IMR-90 (cell line): ENCODE results near the gene C1QTNF8. TPM values are rescaled to one million over a fixed set of nuclear protein-coding genes. Genes with fewer than 3 reads are reported as not detected.

ENCODE experiments used
- ATAC-seq: fragments of 200-7000 bp; cut with Tn5 transposase; 2 replicates; pipeline ENCODE4 v1.9.1; 2020; ENCODE audit warnings: low read depth, mild to moderate bottlenecking, moderate library complexity
- BruUV-seq: library from RNA; stranded (reverse); fragments of 400-500 nt; replicated peaks from 2 replicates; lab custom pipeline; 2021; lab: Mats Ljungman, UMichigan
- CTCF ChIA-PET: fragments of 300-600 bp; formaldehyde crosslinking; extraction: SDS; loops from one replicate; lab custom pipeline; 2021; ENCODE audit warnings: antibody characterized with exemption; lab: Yijun Ruan, JAX
- POLR2A ChIA-PET: fragments of 300-600 bp; sonication (Branson Sonifier 250); formaldehyde crosslinking; loops from one replicate; lab custom pipeline; 2022; ENCODE audit warnings: antibody characterized with exemption; ENCODE audit not compliant: unreplicated experiment; lab: Charles Lee
- DNase-seq: peaks from one replicate; pipeline ENCODE4 v3.0.0; 2013
- H2AFZ ChIP-seq: replicated peaks from 2 replicates; pipeline ENCODE3; 2013; ENCODE audit warnings: low read length, mild to moderate bottlenecking; ENCODE audit not compliant: poor library complexity
- H2AK5ac ChIP-seq: 2 replicates; pipeline ENCODE4 v1.6.1; 2013; ENCODE audit warnings: low read depth, low read length, inconsistent platforms
- H2AK9ac ChIP-seq: replicated peaks from 2 replicates; pipeline ENCODE3; 2013; ENCODE audit warnings: mild to moderate bottlenecking, low read depth, low read length, moderate library complexity; ENCODE audit not compliant: poor library complexity
- H2BK120ac ChIP-seq: 2 replicates; pipeline ENCODE4 v1.6.1; 2013; ENCODE audit warnings: low read depth, low read length, inconsistent platforms
- H2BK15ac ChIP-seq: 3 replicates; pipeline ENCODE4 v1.6.1; 2013; ENCODE audit warnings: low read depth, low read length, inconsistent platforms
- H2BK20ac ChIP-seq: 2 replicates; pipeline ENCODE4 v1.6.1; 2013; ENCODE audit warnings: low read depth, mild to moderate bottlenecking, inconsistent platforms, low read length, moderate library complexity
- H2BK5ac ChIP-seq: 2 replicates; pipeline ENCODE4 v1.6.1; 2013; ENCODE audit warnings: mild to moderate bottlenecking, low read depth, low read length, inconsistent platforms; ENCODE audit not compliant: poor library complexity, severe bottlenecking
- H3K14ac ChIP-seq: replicated peaks from 2 replicates; pipeline ENCODE4 v1.6.1; 2013; ENCODE audit warnings: low read depth, low read length, inconsistent platforms
- H3K18ac ChIP-seq: 2 replicates; pipeline ENCODE4 v1.6.1; 2013; ENCODE audit warnings: low read depth, low read length, control low read depth
- H3K23ac ChIP-seq: 2 replicates; pipeline ENCODE4 v1.6.1; 2013; ENCODE audit warnings: low read depth, low read length, inconsistent platforms
- H3K27ac ChIP-seq: 2 replicates; pipeline ENCODE4 v1.5.1; 2013; ENCODE audit warnings: mild to moderate bottlenecking, control low read depth, low read length; ENCODE audit not compliant: insufficient read depth
- H3K27me3 ChIP-seq: 2 replicates; pipeline ENCODE4 v1.6.1; 2013; ENCODE audit warnings: low read length; ENCODE audit not compliant: control insufficient read depth, insufficient read depth
- H3K36me3 ChIP-seq: 2 replicates; pipeline ENCODE4 v1.6.1; 2013; ENCODE audit warnings: low read length, mixed read lengths; ENCODE audit not compliant: control insufficient read depth, insufficient read depth
- H3K4ac ChIP-seq: 2 replicates; pipeline ENCODE4 v1.6.1; 2013; ENCODE audit warnings: low read depth, low read length, inconsistent platforms
- H3K4me1 ChIP-seq: 2 replicates; pipeline ENCODE4 v1.6.1; 2013; ENCODE audit warnings: low read length, mixed read lengths; ENCODE audit not compliant: control insufficient read depth, insufficient read depth
- H3K4me2 ChIP-seq: 2 replicates; pipeline ENCODE4 v1.6.1; 2013; ENCODE audit warnings: low read depth, mild to moderate bottlenecking, control low read depth, low read length, moderate library complexity
- H3K4me3 ChIP-seq: 2 replicates; pipeline ENCODE4 v1.5.1; 2013; ENCODE audit warnings: low read depth, mild to moderate bottlenecking, control low read depth, low read length, moderate library complexity; ENCODE audit not compliant: insufficient read depth
- H3K56ac ChIP-seq: 2 replicates; pipeline ENCODE4 v1.6.1; 2013; ENCODE audit warnings: low read length, inconsistent platforms; ENCODE audit not compliant: insufficient read depth; ENCODE audit errors: extremely low read depth
- H3K79me1 ChIP-seq, 2 experiments: 2 replicates each; pipeline ENCODE4 v1.6.1; 2013; ENCODE audit warnings: low read length in 2 of 2, inconsistent platforms in 1 of 2, low read depth in 1 of 2
- H3K9ac ChIP-seq: 2 replicates; pipeline ENCODE4 v1.6.1; 2013; ENCODE audit warnings: low read depth, low read length, control low read depth
- H3K9me1 ChIP-seq: 2 replicates; pipeline ENCODE4 v1.6.1; 2013; ENCODE audit warnings: low read length, inconsistent platforms; ENCODE audit not compliant: insufficient read depth
- H3K9me3 ChIP-seq: 2 replicates; pipeline ENCODE4 v1.6.1; 2013; ENCODE audit warnings: low read length; ENCODE audit not compliant: control insufficient read depth, insufficient read depth
- H4K20me1 ChIP-seq: 2 replicates; pipeline ENCODE4 v1.6.1; 2013; ENCODE audit warnings: low read length, inconsistent platforms; ENCODE audit not compliant: insufficient read depth
- H4K5ac ChIP-seq: 2 replicates; pipeline ENCODE4 v1.6.1; 2013; ENCODE audit warnings: mild to moderate bottlenecking, low read depth, low read length, control low read depth
- H4K8ac ChIP-seq, 2 experiments: 2 replicates each; pipeline ENCODE4 v1.6.1; 2013; ENCODE audit warnings: low read depth in 2 of 2, low read length in 2 of 2, control low read depth in 1 of 2, inconsistent platforms in 1 of 2
- H4K91ac ChIP-seq: 2 replicates; pipeline ENCODE4 v1.6.1; 2013; ENCODE audit warnings: low read depth, low read length, inconsistent platforms; ENCODE audit not compliant: insufficient read depth
- BHLHE40 ChIP-seq: fragments of 150-350 bp; IDR thresholded peaks from 2 replicates; pipeline ENCODE4 v1.6.1; 2016; ENCODE audit warnings: mild to moderate bottlenecking, low read depth, low read length
- FOS ChIP-seq: fragments of 150-350 bp; IDR thresholded peaks from 2 replicates; pipeline ENCODE4 v1.6.1; 2016; ENCODE audit warnings: low read depth, low read length
- MAFK ChIP-seq: IDR thresholded peaks from 2 replicates; pipeline ENCODE4 v1.6.1; 2012; ENCODE audit warnings: low read depth, low read length, improper control_type of control experiment
- POLR2A ChIP-seq: IDR thresholded peaks from 2 replicates; pipeline ENCODE4 v1.6.1; 2012; ENCODE audit warnings: mild to moderate bottlenecking, low read depth, low read length
- RAD21 ChIP-seq: IDR thresholded peaks from 2 replicates; pipeline ENCODE4 v1.6.1; 2012; ENCODE audit warnings: low read length, improper control_type of control experiment
- RCOR1 ChIP-seq: IDR thresholded peaks from 2 replicates; pipeline ENCODE4 v1.6.1; 2012; ENCODE audit warnings: mild to moderate bottlenecking, low read length, improper control_type of control experiment; ENCODE audit not compliant: insufficient replicate concordance
- RFX5 ChIP-seq: IDR thresholded peaks from 2 replicates; pipeline ENCODE4 v1.8.0; 2012; ENCODE audit warnings: low read depth, mild to moderate bottlenecking, low read length, moderate library complexity
- WGBS, 2 experiments: methylation state at CpG; one replicate each; pipeline versions ENCODE4 v1.1.5 to v1.1.7; 2013; ENCODE audit warnings: missing lambda C conversion rate in 2 of 2; ENCODE audit not compliant: insufficient read length in 1 of 2; ENCODE audit errors: extremely low coverage in 2 of 2; 5-methylcytosine and 5-hydroxymethylcytosine counted together
- dilution Hi-C: fragments of 300-500 bp; cut with HindIII; formaldehyde crosslinking; loops from one replicate; pipeline ENCODE4 v1.14.3; 2018; ENCODE audit warnings: low sequenced_read_pairs; ENCODE audit not compliant: unreplicated experiment
- in situ Hi-C: fragments of 300-500 bp; cut with MboI; formaldehyde crosslinking; loops from 3 replicates; pipeline ENCODE4 v1.14.3; 2019; ENCODE audit warnings: low sequenced_read_pairs, inconsistent platforms, mixed read lengths
- intact Hi-C: fragments of 100-400 bp; cut with micrococcal nuclease; formaldehyde crosslinking; loops from 2 replicates; pipeline ENCODE4 v1.10.0; 2022
- polyA plus RNA-seq, 3 experiments: library from polyadenylated mRNA; depleted of rRNA; stranded (reverse); fragments of >200 nt; gene quantifications; 2 replicates each; pipeline ENCODE4 v1.2.3, GENCODE V29; 2012; ENCODE audit warnings: low replicate concordance in 1 of 3
- total RNA-seq: library from RNA; depleted of rRNA; stranded (reverse); fragments of >200 nt; gene quantifications from 2 replicates; pipeline ENCODE4 v1.2.3, GENCODE V29; 2012
- TF ChIP-seq, protein P1 (sequence below): fragments of 150-350 bp; IDR thresholded peaks from 2 replicates; pipeline ENCODE4 v1.6.1; 2016; ENCODE audit warnings: low read depth, mild to moderate bottlenecking, low read length, moderate library complexity, borderline replicate concordance
- TF ChIP-seq, protein P2 (sequence below): fragments of 150-350 bp; IDR thresholded peaks from 2 replicates; pipeline ENCODE4 v1.6.1; 2017; ENCODE audit warnings: mild to moderate bottlenecking, antibody characterized with exemption, low read length, low read depth

The C1QTNF8 gene
- total and polyA plus RNA-seq, 2 of the 4 experiments (the other 2 are of a cell fraction): not detected

DNA sequence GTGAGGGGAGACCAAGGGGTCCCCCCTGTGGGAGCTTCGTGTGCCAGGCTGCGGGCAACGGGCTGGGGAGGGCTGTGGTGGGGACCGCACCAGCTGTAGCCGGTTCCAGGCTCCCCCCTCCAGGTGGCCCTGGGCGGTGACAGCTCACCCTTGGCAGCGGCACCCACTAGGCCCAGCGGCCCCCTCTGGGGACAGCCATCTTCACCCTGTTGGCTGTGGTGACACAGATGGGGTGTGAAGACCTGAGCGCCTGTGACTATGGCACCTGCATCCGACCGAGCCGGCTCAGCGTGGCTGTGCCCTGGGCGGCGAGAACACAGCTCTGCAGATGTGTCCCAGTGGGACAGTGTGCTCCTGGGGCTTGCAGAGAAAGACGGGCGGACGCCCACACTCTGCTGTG lies 1.1 kb upstream of the C1QTNF8 start:
- CTCF ChIA-PET: no interaction called here
- dilution Hi-C loops: no loop called here
- Histone ChIP-seq H3K9ac (no peak overlapping the region), H3K14ac (no peak overlapping the region), H4K20me1 (no peaks in the 10 kb centered on the region), H3K4ac (no peak overlapping the region), H3K36me3 (no peaks in the 10 kb centered on the region), H3K4me1 (no peaks in the 10 kb centered on the region), H3K27ac (no peak overlapping the region), H2BK5ac (no peak overlapping the region), H2AK5ac (no peak overlapping the region), H3K27me3 (peaks cover 7% of the 10 kb centered on the region; the same call in 1 of the 2 replicates), H3K56ac (no peak overlapping the region), H3K9me1 (no peaks in the 10 kb centered on the region), H3K4me2 (no peak overlapping the region), H2AK9ac (no peak overlapping the region), H4K91ac (no peak overlapping the region), H3K18ac (no peak overlapping the region), H2BK20ac (no peak overlapping the region), H2BK120ac (no peak overlapping the region), H2BK15ac (no peak overlapping the region), H3K23ac (no peak overlapping the region), H3K9me3 (no peaks in the 10 kb centered on the region), H3K4me3 (no peak overlapping the region), H3K79me1 (no peaks in the 10 kb centered on the region), H2AFZ (no peak overlapping the region), H4K5ac (no peak overlapping the region), H4K8ac (no peak overlapping the region)
- POLR2A ChIA-PET: no interaction called here
- in situ Hi-C loops: no loop called here
- no peak for TF ChIP-seq MAFK
- no peak for TF ChIP-seq FOS
- TF ChIP-seq, protein P1, sequence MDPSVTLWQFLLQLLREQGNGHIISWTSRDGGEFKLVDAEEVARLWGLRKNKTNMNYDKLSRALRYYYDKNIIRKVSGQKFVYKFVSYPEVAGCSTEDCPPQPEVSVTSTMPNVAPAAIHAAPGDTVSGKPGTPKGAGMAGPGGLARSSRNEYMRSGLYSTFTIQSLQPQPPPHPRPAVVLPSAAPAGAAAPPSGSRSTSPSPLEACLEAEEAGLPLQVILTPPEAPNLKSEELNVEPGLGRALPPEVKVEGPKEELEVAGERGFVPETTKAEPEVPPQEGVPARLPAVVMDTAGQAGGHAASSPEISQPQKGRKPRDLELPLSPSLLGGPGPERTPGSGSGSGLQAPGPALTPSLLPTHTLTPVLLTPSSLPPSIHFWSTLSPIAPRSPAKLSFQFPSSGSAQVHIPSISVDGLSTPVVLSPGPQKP: no peak
- TF ChIP-seq RAD21: no peak
- TF ChIP-seq RFX5: no peak
- no peak for TF ChIP-seq BHLHE40
- TF ChIP-seq, protein P2, sequence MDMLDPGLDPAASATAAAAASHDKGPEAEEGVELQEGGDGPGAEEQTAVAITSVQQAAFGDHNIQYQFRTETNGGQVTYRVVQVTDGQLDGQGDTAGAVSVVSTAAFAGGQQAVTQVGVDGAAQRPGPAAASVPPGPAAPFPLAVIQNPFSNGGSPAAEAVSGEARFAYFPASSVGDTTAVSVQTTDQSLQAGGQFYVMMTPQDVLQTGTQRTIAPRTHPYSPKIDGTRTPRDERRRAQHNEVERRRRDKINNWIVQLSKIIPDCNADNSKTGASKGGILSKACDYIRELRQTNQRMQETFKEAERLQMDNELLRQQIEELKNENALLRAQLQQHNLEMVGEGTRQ: no peak
- TF ChIP-seq POLR2A: no peak
- TF ChIP-seq RCOR1: no peak
- DNase-seq (no peak), ATAC-seq (no peak)
- whole genome bisulfite sequencing, 2 experiments: 74% methylated on average over 13 of the region's 18 CpGs; no CpG with 5 or more reads in 1 of the 2 experiments
- no TSS peak for BruUV-seq
- intact Hi-C loops: no loop called here
